ENCODE measurements around the gene MYRF.

DNA sequence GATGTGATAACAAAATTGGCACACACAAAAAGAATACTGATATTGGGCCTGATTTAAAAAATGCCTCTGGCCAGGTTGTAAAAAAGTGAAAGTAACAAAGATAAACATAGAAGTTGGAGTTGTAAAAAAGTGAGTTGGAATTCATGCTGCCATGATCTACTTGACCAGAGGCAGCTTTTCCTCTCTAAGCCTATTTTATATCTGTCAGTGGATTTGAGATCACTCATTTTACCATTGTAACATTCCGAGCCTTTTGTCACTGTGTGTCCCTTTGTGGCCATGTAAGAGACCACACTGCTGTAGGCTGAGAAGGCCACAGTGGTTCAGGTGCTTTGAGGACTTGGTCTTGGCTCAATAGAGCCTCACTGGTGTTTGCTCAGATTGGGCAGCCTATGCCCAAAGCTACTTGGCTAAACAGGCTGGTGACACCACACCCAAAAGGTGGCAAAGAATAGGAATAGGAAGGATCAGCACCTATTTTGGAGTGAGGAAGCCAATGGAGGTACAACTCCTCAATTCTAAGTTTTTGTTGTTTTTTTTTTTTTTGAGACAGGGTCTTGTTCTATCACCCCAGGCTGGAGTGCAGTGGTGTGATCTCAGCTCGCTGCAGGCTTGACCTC is 47.3 kb downstream of the MYRF start:
- TF ChIP-seq CTCF (IDR thresholded peaks at IDR 0.05) (no peak), EZH2 (IDR thresholded peaks at IDR 0.05; ENCODE audit: borderline replicate concordance, insufficient read depth, low read depth, low read length, poor library complexity, severe bottlenecking) (no peak)

Data from B cell (primary cell).